A549 (cell line): ENCODE measurements around the gene CTSH. TPM values are rescaled to one million over a fixed set of nuclear protein-coding genes. Genes with fewer than 3 reads are reported as not detected.

Experiments
- ATAC-seq, 2 experiments: fragments of 200-7000 bp in 1 of 2; fragments of >200 bp in 1 of 2; cut with Nextera tagmentation in 1 of 2; cut with Tn5 transposase in 1 of 2; 3 replicates each; pipeline versions ENCODE4 v1.8.0 to v1.9.1; 2018 to 2020; ENCODE audit warnings: mild to moderate bottlenecking in 1 of 2, moderate library complexity in 1 of 2
- CTCF ChIA-PET: fragments of 300-600 bp; sonication (Branson Sonifier 250); formaldehyde crosslinking; extraction: SDS; loops from one replicate; lab custom pipeline; 2021; ENCODE audit warnings: antibody characterized with exemption, inconsistent platforms; lab: Yijun Ruan, JAX
- POLR2A ChIA-PET: fragments of 350-600 bp; formaldehyde crosslinking; extraction: SDS; loops from one replicate; lab custom pipeline; 2021; ENCODE audit warnings: antibody characterized with exemption, inconsistent platforms; lab: Yijun Ruan, JAX
- DNase-seq, 2 experiments: peaks; one replicate each; pipeline versions ENCODE4 v3.0.0 to v3.0.0-alpha.2; 2011 to 2016; ENCODE audit warnings: low read depth in 1 of 2, low spot score in 1 of 2
- FAIRE-seq: peaks from 2 replicates; lab custom pipeline; 2011; peaks lifted over from hg19 to GRCh38; lab: Jason Lieb, UNC
- H3K27ac ChIP-seq, 2 experiments: fragments of >200 bp; sonication (Bioruptor Twin); formaldehyde crosslinking; 3 replicates each; pipeline ENCODE4 v1.5.1; 2016 to 2017
- H3K4me1 ChIP-seq: fragments of >200 bp; sonication (Bioruptor Twin); formaldehyde crosslinking; 3 replicates; pipeline ENCODE4 v1.6.1; 2016
- H3K4me2 ChIP-seq: fragments of >200 bp; sonication (Bioruptor Twin); formaldehyde crosslinking; 3 replicates; pipeline ENCODE4 v1.6.1; 2016
- H3K4me3 ChIP-seq: fragments of >200 bp; sonication (Bioruptor Twin); formaldehyde crosslinking; 3 replicates; pipeline ENCODE4 v1.5.1; 2016
- H3K9me3 ChIP-seq: fragments of >200 bp; sonication (Bioruptor Twin); formaldehyde crosslinking; 3 replicates; pipeline ENCODE4 v1.6.1; 2016
- CBX2 ChIP-seq: fragments of 200-600 bp; sonication (generic); IDR thresholded peaks from 2 replicates; pipeline ENCODE4 v1.6.1; 2016; ENCODE audit warnings: low read depth, mild to moderate bottlenecking, borderline replicate concordance
- CHD4 ChIP-seq: fragments of 200-600 bp; sonication (generic); IDR thresholded peaks from 2 replicates; pipeline ENCODE4 v1.6.1; 2016; ENCODE audit warnings: antibody characterized with exemption, mild to moderate bottlenecking, borderline replicate concordance
- CTCF ChIP-seq: fragments of >200 bp; sonication (Bioruptor Twin); formaldehyde crosslinking; IDR thresholded peaks from 3 replicates; pipeline ENCODE4 v1.5.1; 2016
- E2F6 ChIP-seq: IDR thresholded peaks from 2 replicates; pipeline ENCODE4 v1.6.1; 2012; ENCODE audit warnings: low read depth, borderline replicate concordance
- EHF ChIP-seq: fragments of 250-450 bp; sonication (Bioruptor Pico); IDR thresholded peaks from 2 replicates; pipeline ENCODE4 v1.5.0; 2020; ENCODE audit warnings: mild to moderate bottlenecking
- FOSB ChIP-seq: fragments of 250-450 bp; sonication (Bioruptor Pico); IDR thresholded peaks from 2 replicates; pipeline ENCODE4 v1.5.0; 2020; ENCODE audit warnings: mild to moderate bottlenecking, moderate library complexity
- FOXS1 ChIP-seq: fragments of 250-450 bp; sonication (Bioruptor Pico); IDR thresholded peaks from 2 replicates; pipeline ENCODE4 v1.5.0; 2020; ENCODE audit warnings: mild to moderate bottlenecking, moderate library complexity
- HDAC2 ChIP-seq: fragments of 200-600 bp; sonication (generic); IDR thresholded peaks from 2 replicates; pipeline ENCODE4 v1.6.1; 2016
- HEYL ChIP-seq: fragments of 250-450 bp; sonication (Bioruptor Pico); IDR thresholded peaks from 2 replicates; pipeline ENCODE4 v1.8.0; 2021; ENCODE audit warnings: mild to moderate bottlenecking, moderate library complexity
- HOXB5 ChIP-seq: fragments of 250-450 bp; sonication (Bioruptor Pico); IDR thresholded peaks from 2 replicates; pipeline ENCODE4 v1.5.0; 2020; ENCODE audit warnings: mild to moderate bottlenecking, moderate library complexity
- JUNB ChIP-seq: fragments of >200 bp; sonication (Bioruptor Twin); formaldehyde crosslinking; IDR thresholded peaks from 2 replicates; pipeline ENCODE4 v1.6.1; 2016
- MAFK ChIP-seq: fragments of 450-650 bp; IDR thresholded peaks from 2 replicates; pipeline ENCODE4 v1.6.1; 2014; ENCODE audit not compliant: partially characterized antibody
- MAX ChIP-seq: IDR thresholded peaks from 2 replicates; pipeline ENCODE4 v1.6.1; 2012
- MYC ChIP-seq: IDR thresholded peaks from 2 replicates; pipeline ENCODE4 v1.6.1; 2012; ENCODE audit warnings: mild to moderate bottlenecking, inconsistent platforms, low read length, improper control_type of control experiment, borderline replicate concordance
- NPAS2 ChIP-seq: fragments of 250-450 bp; sonication (Bioruptor Pico); IDR thresholded peaks from 2 replicates; pipeline ENCODE4 v1.8.0; 2022; ENCODE audit warnings: mild to moderate bottlenecking, moderate library complexity, borderline replicate concordance
- RAD21 ChIP-seq, 2 experiments: fragments of >200 bp in 1 of 2; sonication (Bioruptor Twin) in 1 of 2; formaldehyde crosslinking in 1 of 2; IDR thresholded peaks in 1 of 2; conservative IDR thresholded peaks in 1 of 2; 2 replicates in 1 of 2; 3 replicates in 1 of 2; pipeline ENCODE4 v1.6.1; 2012 to 2018; ENCODE audit warnings: inconsistent platforms in 1 of 2
- RARB ChIP-seq: fragments of 250-450 bp; sonication (Bioruptor Pico); IDR thresholded peaks from 2 replicates; pipeline ENCODE4 v1.8.0; 2021; ENCODE audit warnings: mild to moderate bottlenecking, moderate library complexity
- SMC3 ChIP-seq: fragments of >200 bp; sonication (Bioruptor Twin); formaldehyde crosslinking; IDR thresholded peaks from 3 replicates; pipeline ENCODE4 v1.6.1; 2018; ENCODE audit warnings: inconsistent platforms
- SREBF2 ChIP-seq: fragments of 450-650 bp; IDR thresholded peaks from 2 replicates; pipeline ENCODE4 v1.6.1; 2014; ENCODE audit warnings: mild to moderate bottlenecking, moderate library complexity
- TP53 ChIP-seq: fragments of 250-450 bp; sonication (Bioruptor Pico); IDR thresholded peaks from 2 replicates; pipeline ENCODE4 v1.5.0; 2021; ENCODE audit warnings: mild to moderate bottlenecking, moderate library complexity
- USF2 ChIP-seq: fragments of 450-650 bp; IDR thresholded peaks from 2 replicates; pipeline ENCODE4 v1.6.1; 2014; ENCODE audit warnings: antibody characterized with exemption
- WGBS: methylation state at CpG from one replicate; pipeline ENCODE4 v1.1.6; 2017; ENCODE audit errors: missing lambda C conversion rate; 5-methylcytosine and 5-hydroxymethylcytosine counted together
- polyA plus RNA-seq, 4 experiments: library from polyadenylated mRNA; depleted of rRNA in 3 of 4; stranded (reverse); fragments of >200 nt; fragmentation: RNase III in 1 of 4; extraction: RNeasy Plus Mini Kit Qiagen cat#74134 plus additional on column Dnase treatment in 1 of 4; gene quantifications; 2 replicates in 3 of 4; 3 replicates in 1 of 4; pipeline ENCODE4 v1.2.3, GENCODE V29; 2011 to 2017

CTSH gene
- polyA plus RNA-seq, 2 of the 4 experiments (the other 2 are of a cell fraction): 25.2 to 33.3 TPM

- WGBS: 80% methylated on average over 11 of the region's 11 CpGs
- peaks cover 5% of the 10 kb centered on the region; the same call in 2 of the 3 replicates for H3K4me1 ChIP-seq
- no peak overlapping the region for H3K4me2 ChIP-seq
- CTCF ChIA-PET: interaction anchor here (0.8 to 11.0 kb wide), 10 partner anchors 12 to 202 kb away, joined by 3 to 128 read pairs (median 10); no protein-coding TSS in a partner anchor
- no peak for DNase-seq
- H3K9me3 ChIP-seq: no peaks in the 10 kb centered on the region
- H3K27ac ChIP-seq: no peak overlapping the region
- TF ChIP-seq CBX2 (no peak), CHD4 (no peak), NPAS2 (CRISPR knock-in tag) (no peak), MAFK (no peak), EHF (no peak)
- no peak overlapping the region for H3K4me3 ChIP-seq
- POLR2A ChIA-PET: interaction anchor here (0.6 kb wide), 1 partner anchor 1001 kb away, joined by 5 read pairs; no protein-coding TSS in a partner anchor
- no peak for ATAC-seq
- no peak for FAIRE-seq
Measured at GRCh38 chr15:78981532-78982313, 36.9 kb upstream of the CTSH start.

- Histone ChIP-seq H3K27ac (peak overlapping the region; percentile 59 to 80), H3K4me3 (no peak overlapping the region), H3K4me1 (peaks cover 5% of the 10 kb centered on the region; the same call in 2 of the 3 replicates), H3K9me3 (no peaks in the 10 kb centered on the region), H3K4me2 (peak overlapping the region; percentile 36)
- ATAC-seq (peak; percentile 80 to 94), FAIRE-seq (peak; percentile 90), DNase-seq (peak; percentile 92 to 93)
- TF ChIP-seq NPAS2 (CRISPR knock-in tag) (no peak), FOXS1 (CRISPR knock-in tag) (no peak), MAX (peak; percentile 97), MYC (peak; percentile 97), RARB (no peak), JUNB (no peak), E2F6 (0 out of 2 replicates have a peak, but pooled peaks have one; percentile 50), RAD21 (conservative IDR thresholded peaks at IDR 0.05 in 1 of 2, IDR thresholded peaks at IDR 0.05 in 1 of 2) (peak; percentile 78 to 81), CTCF (peak; percentile 90), FOSB (CRISPR knock-in tag) (no peak), TP53 (CRISPR knock-in tag) (no peak), MAFK (peak; percentile 20), HOXB5 (CRISPR knock-in tag) (0 out of 2 replicates have a peak, but pooled peaks have one; percentile 37), HEYL (CRISPR knock-in tag) (no peak), HDAC2 (no peak), SMC3 (peak; percentile 88), SREBF2 (no peak), USF2 (peak; percentile 78)
- POLR2A ChIA-PET: no interaction called here
- CTCF ChIA-PET: interaction anchor here (0.6 to 11.0 kb wide), 46 partner anchors 9 to 1803 kb away, joined by 3 to 128 read pairs (median 5); partner anchors contain the start of genes ADAMTS7 and CTSH
- 50% methylated on average over 17 of the region's 17 CpGs for WGBS
Measured at GRCh38 chr15:78979456-78980320, 34.8 kb upstream of the CTSH start.
